ENCODE data around the gene ADGRB2.

ADGRB2 gene

DNA sequence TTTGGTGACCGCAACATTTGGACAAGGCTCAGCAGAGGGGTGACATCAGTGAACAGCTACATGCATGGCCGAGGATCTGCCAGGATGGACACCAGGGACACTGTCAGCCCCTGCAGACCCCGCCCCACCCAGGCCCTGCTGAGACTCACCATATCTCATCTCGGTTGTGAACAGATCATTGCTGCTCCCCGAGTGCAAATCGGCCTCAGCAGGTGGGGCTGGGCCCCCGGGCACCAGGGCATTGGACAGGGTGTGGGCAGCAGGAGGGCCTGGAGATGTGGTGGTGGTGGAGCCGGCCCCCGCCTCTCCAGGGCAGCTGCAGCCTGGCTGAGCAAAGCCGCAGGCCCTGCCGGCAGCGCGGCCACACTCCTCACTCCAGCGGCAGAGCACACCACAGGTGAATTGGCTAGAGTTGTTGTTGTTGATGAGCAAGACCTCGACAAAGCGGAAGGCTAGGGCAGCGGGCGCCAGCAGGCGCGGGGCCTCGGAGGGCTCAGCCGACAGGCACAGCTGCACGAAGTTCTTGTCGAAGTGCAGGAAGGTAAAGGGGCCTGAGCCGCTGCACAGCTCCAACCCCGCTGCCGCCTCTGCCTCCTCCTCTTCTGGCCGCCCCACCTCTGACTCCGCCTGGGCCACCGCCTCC is 8.2 kb downstream of the ADGRB2 start:
- ChIA-PET CTCF (interaction anchor here (0.9 kb wide), 1 partner anchor 11 kb away, joined by 3 read pairs; no protein-coding TSS in a partner anchor), POLR2A (no interaction called here)
- 97% methylated on average over 28 of the region's 30 CpGs for WGBS (ENCODE audit: insufficient coverage)
- no peak for DNase-seq
- Histone ChIP-seq H3K9me3 (ENCODE audit: control extremely low read depth in 1 of 5, control insufficient read depth in 4 of 5, insufficient read depth in 2 of 5, low read depth in 1 of 5, low read length in 4 of 5) (no peaks in the 10 kb centered on the region), H3K27me3 (replicated peaks in 2 of 5; ENCODE audit: control insufficient read depth in 4 of 5, insufficient read depth in 5 of 5, low read length in 4 of 5) (peaks cover 0 to 5% (median 0%) of the 10 kb centered on the region in 5 experiments), H3K36me3 (ENCODE audit: control insufficient read depth in 4 of 4, insufficient read depth in 4 of 4, low read length in 3 of 4) (no peaks in the 10 kb centered on the region), H3K4me1 (ENCODE audit: control extremely low read depth in 1 of 4, control insufficient read depth in 4 of 4, insufficient read depth in 4 of 4, low read length in 3 of 4) (peaks cover 0 to 38% (median 25%) of the 10 kb centered on the region in 4 experiments), H3K4me3 (ENCODE audit: control insufficient read depth in 1 of 7, extremely low read depth in 1 of 7, insufficient read depth in 4 of 7, low read depth in 2 of 7, low read length in 6 of 7) (no peak overlapping the region), H3K27ac (ENCODE audit: insufficient read depth in 1 of 2, low read depth in 1 of 2, low read length in 2 of 2, poor library complexity in 1 of 2, severe bottlenecking in 2 of 2) (no peak overlapping the region)

DNA sequence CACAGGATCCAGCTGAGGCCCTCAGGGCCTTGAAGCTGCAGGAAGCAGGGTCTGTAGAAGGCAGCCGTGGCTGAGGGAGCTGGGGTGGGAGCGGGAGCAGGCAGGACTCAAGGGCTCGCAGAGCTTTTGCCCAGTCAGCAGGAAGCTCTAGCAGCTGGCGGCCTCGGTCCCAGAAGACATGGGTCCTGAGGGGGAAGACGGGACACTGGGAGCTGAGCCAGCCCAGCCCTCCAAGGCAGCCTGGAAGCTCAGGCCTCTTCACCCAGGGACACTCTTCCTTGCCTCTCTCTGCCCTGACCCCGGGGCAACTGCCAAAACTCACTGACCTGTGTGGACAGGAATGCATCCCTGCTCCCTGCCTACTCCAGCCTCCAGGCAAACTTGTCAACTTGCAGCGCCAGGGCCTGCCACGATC is 8.9 kb downstream of the ADGRB2 start:
- ChIA-PET CTCF (interaction anchor here (1.0 kb wide), 1 partner anchor 10 kb away, joined by 4 read pairs; no protein-coding TSS in a partner anchor), POLR2A (no interaction called here)
- Histone ChIP-seq H3K27ac (ENCODE audit: insufficient read depth in 1 of 2, low read depth in 1 of 2, low read length in 2 of 2, poor library complexity in 1 of 2, severe bottlenecking in 2 of 2) (no peak overlapping the region), H3K36me3 (ENCODE audit: control insufficient read depth in 4 of 4, insufficient read depth in 4 of 4, low read length in 3 of 4) (no peaks in the 10 kb centered on the region), H3K4me1 (ENCODE audit: control extremely low read depth in 1 of 4, control insufficient read depth in 4 of 4, insufficient read depth in 4 of 4, low read length in 3 of 4) (peaks cover 0 to 41% (median 27%) of the 10 kb centered on the region in 4 experiments), H3K9me3 (ENCODE audit: control extremely low read depth in 1 of 5, control insufficient read depth in 4 of 5, insufficient read depth in 2 of 5, low read depth in 1 of 5, low read length in 4 of 5) (no peaks in the 10 kb centered on the region), H3K4me3 (ENCODE audit: control insufficient read depth in 1 of 7, extremely low read depth in 1 of 7, insufficient read depth in 4 of 7, low read depth in 2 of 7, low read length in 6 of 7) (no peak overlapping the region), H3K27me3 (replicated peaks in 2 of 5; ENCODE audit: control insufficient read depth in 4 of 5, insufficient read depth in 5 of 5, low read length in 4 of 5) (peaks cover 0 to 5% (median 0%) of the 10 kb centered on the region in 5 experiments)
- DNase-seq, result no peak
- 92% methylated on average over 9 of the region's 9 CpGs for WGBS (ENCODE audit: insufficient coverage)

DNA sequence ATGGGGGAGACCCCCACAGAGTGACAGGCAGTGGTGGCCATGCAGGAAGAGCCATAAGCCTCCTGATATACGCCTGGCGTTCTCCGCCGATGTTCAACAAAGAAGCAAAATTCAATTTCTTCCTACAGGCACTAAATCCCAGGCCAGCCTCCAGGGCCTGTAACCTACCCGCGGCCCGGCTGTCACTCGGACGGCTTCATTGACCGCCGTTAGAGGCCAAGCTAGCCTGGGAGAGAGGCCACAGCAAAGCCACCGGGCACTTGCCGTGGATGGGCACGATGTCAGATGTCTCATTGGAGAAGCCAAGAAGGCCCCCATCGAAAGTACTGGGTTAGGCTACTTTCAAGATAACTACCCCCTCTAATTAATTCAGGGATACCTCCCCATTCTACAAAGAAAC is 9.7 kb downstream of the ADGRB2 start:
- ChIA-PET POLR2A (no interaction called here), CTCF (interaction anchor here (1.0 to 1.4 kb wide), 2 partner anchors 9 kb away, joined by 4 to 5 read pairs; no protein-coding TSS in a partner anchor)
- no peak for DNase-seq
- Histone ChIP-seq H3K4me3 (ENCODE audit: control insufficient read depth in 1 of 7, extremely low read depth in 1 of 7, insufficient read depth in 4 of 7, low read depth in 2 of 7, low read length in 6 of 7) (no peak overlapping the region), H3K27me3 (replicated peaks in 2 of 5; ENCODE audit: control insufficient read depth in 4 of 5, insufficient read depth in 5 of 5, low read length in 4 of 5) (no peaks in the 10 kb centered on the region), H3K36me3 (ENCODE audit: control insufficient read depth in 4 of 4, insufficient read depth in 4 of 4, low read length in 3 of 4) (no peaks in the 10 kb centered on the region), H3K4me1 (ENCODE audit: control extremely low read depth in 1 of 4, control insufficient read depth in 4 of 4, insufficient read depth in 4 of 4, low read length in 3 of 4) (peaks cover 0 to 38% (median 29%) of the 10 kb centered on the region in 4 experiments), H3K27ac (ENCODE audit: insufficient read depth in 1 of 2, low read depth in 1 of 2, low read length in 2 of 2, poor library complexity in 1 of 2, severe bottlenecking in 2 of 2) (no peak overlapping the region), H3K9me3 (ENCODE audit: control extremely low read depth in 1 of 5, control insufficient read depth in 4 of 5, insufficient read depth in 2 of 5, low read depth in 1 of 5, low read length in 4 of 5) (no peaks in the 10 kb centered on the region)
- WGBS (ENCODE audit: insufficient coverage), result 98% methylated on average over 7 of the region's 15 CpGs

DNA sequence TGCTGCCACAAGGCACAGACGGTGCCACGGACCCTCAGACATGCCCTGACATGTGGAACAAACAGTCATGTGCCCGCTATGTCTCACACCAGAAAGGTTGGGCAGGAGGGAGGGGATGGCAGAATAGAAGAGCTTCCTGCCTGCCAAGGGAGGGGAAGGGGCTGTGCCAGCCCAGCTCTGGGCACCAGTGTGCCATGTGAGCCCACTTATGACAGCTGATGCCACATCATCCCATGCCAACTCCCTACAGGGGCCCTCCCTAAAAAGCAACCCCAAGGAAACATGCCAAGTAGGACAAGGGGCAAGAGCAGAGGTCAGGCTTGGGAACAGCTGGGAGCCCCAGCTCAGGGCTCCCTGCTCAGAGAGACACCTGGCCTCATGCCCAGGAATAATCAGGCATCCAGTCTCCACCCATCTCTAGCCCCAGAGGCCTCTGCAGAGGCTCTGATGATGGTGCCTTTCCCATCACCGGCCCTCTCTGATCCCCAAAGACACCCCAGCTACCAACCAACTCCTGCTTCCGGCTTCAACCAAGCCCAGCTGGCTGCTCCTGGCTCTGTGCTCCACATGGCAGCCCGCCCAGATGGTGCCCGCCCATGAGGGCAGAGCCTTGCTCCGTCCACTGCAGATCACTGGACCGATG is 10.3 kb downstream of the ADGRB2 start:
- peaks cover 0 to 38% (median 29%) of the 10 kb centered on the region in 4 experiments for H3K4me1 ChIP-seq (ENCODE audit: control extremely low read depth in 1 of 4, control insufficient read depth in 4 of 4, insufficient read depth in 4 of 4, low read length in 3 of 4)
- H3K27ac ChIP-seq (ENCODE audit: insufficient read depth in 1 of 2, low read depth in 1 of 2, low read length in 2 of 2, poor library complexity in 1 of 2, severe bottlenecking in 2 of 2), result no peak overlapping the region
- H3K4me3 ChIP-seq (ENCODE audit: control insufficient read depth in 1 of 7, extremely low read depth in 1 of 7, insufficient read depth in 4 of 7, low read depth in 2 of 7, low read length in 6 of 7), result no peak overlapping the region
- H3K36me3 ChIP-seq (ENCODE audit: control insufficient read depth in 4 of 4, insufficient read depth in 4 of 4, low read length in 3 of 4), result no peaks in the 10 kb centered on the region
- H3K27me3 ChIP-seq (replicated peaks in 2 of 5; ENCODE audit: control insufficient read depth in 4 of 5, insufficient read depth in 5 of 5, low read length in 4 of 5), result no peaks in the 10 kb centered on the region
- ChIA-PET POLR2A (no interaction called here), CTCF (interaction anchor here (1.1 to 1.5 kb wide), 3 partner anchors 9 to 39 kb away, joined by 3 to 5 read pairs (median 5); no protein-coding TSS in a partner anchor)
- no peaks in the 10 kb centered on the region for H3K9me3 ChIP-seq (ENCODE audit: control extremely low read depth in 1 of 5, control insufficient read depth in 4 of 5, insufficient read depth in 2 of 5, low read depth in 1 of 5, low read length in 4 of 5)
- 91% methylated on average over 9 of the region's 9 CpGs for WGBS (ENCODE audit: insufficient coverage)
- no peak for DNase-seq

DNA sequence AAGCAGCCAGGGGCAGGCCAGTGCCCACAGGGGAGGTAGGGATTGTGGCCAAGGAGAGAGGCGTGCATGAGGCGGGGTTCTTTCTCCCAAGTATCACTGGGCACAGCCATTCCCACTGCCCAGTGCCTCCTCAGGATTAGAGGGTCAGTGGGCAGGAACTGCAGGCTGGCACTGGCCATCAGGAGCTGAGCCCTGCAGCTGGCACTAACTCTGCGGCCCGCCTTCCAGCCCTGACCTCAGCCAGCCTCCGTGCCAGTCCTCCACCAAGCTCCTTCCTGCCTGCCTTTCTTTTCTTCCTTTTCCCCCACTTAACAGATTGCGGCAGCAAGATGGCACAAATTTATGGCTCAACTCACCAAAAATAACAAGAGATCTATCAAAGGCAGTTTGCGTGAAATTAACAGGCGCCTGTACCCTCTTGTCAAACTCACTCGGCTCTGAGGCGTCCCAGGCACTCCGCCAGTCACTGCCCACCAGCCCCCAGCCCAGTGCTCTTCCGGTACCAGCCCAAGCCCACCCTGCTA is 11.1 kb downstream of the ADGRB2 start:
- Histone ChIP-seq H3K36me3 (ENCODE audit: control insufficient read depth in 4 of 4, insufficient read depth in 4 of 4, low read length in 3 of 4) (no peaks in the 10 kb centered on the region), H3K9me3 (ENCODE audit: control extremely low read depth in 1 of 5, control insufficient read depth in 4 of 5, insufficient read depth in 2 of 5, low read depth in 1 of 5, low read length in 4 of 5) (no peaks in the 10 kb centered on the region), H3K27ac (ENCODE audit: insufficient read depth in 1 of 2, low read depth in 1 of 2, low read length in 2 of 2, poor library complexity in 1 of 2, severe bottlenecking in 2 of 2) (no peak overlapping the region), H3K27me3 (replicated peaks in 2 of 5; ENCODE audit: control insufficient read depth in 4 of 5, insufficient read depth in 5 of 5, low read length in 4 of 5) (no peaks in the 10 kb centered on the region), H3K4me3 (ENCODE audit: control insufficient read depth in 1 of 7, extremely low read depth in 1 of 7, insufficient read depth in 4 of 7, low read depth in 2 of 7, low read length in 6 of 7) (no peak overlapping the region), H3K4me1 (ENCODE audit: control extremely low read depth in 1 of 4, control insufficient read depth in 4 of 4, insufficient read depth in 4 of 4, low read length in 3 of 4) (peaks cover 0 to 38% (median 29%) of the 10 kb centered on the region in 4 experiments)
- WGBS (ENCODE audit: insufficient coverage), result 43% methylated on average over 12 of the region's 12 CpGs
- POLR2A ChIA-PET, result no interaction called here
- DNase-seq, result no peak
- CTCF ChIA-PET, result interaction anchor here (0.7 to 1.5 kb wide), 5 partner anchors 10 to 212 kb away, joined by 3 to 5 read pairs (median 3); no protein-coding TSS in a partner anchor

DNA sequence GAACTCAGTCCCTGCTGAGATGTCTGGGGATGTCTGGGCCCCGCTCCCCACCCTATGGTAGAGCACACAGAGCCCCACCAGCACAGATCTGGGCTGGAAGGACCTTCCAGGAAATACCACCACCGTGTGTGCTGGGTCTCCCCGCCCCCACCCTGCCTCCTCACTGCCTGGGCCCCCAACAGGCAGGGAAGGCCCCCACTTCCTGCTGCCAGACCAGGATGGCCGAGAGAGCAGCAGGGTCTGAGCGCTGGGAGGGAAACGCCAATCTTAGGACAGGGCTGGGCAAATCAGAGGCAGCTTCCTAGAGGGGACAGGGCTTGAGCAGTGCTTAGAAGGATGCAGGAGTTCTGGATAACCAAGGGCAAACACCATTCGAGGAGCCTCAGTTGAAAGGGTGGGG is 11.9 kb downstream of the ADGRB2 start:
- WGBS (ENCODE audit: insufficient coverage), result 13% methylated on average over 4 of the region's 7 CpGs
- H3K27ac ChIP-seq (ENCODE audit: insufficient read depth in 1 of 2, low read depth in 1 of 2, low read length in 2 of 2, poor library complexity in 1 of 2, severe bottlenecking in 2 of 2), result no peak overlapping the region
- DNase-seq, result no peak
- H3K36me3 ChIP-seq (ENCODE audit: control insufficient read depth in 4 of 4, insufficient read depth in 4 of 4, low read length in 3 of 4), result no peaks in the 10 kb centered on the region
- H3K27me3 ChIP-seq (replicated peaks in 2 of 5; ENCODE audit: control insufficient read depth in 4 of 5, insufficient read depth in 5 of 5, low read length in 4 of 5), result no peaks in the 10 kb centered on the region
- H3K4me1 ChIP-seq (ENCODE audit: control extremely low read depth in 1 of 4, control insufficient read depth in 4 of 4, insufficient read depth in 4 of 4, low read length in 3 of 4), result peaks cover 0 to 38% (median 29%) of the 10 kb centered on the region in 4 experiments
- ChIA-PET POLR2A (no interaction called here), CTCF (interaction anchor here (0.7 to 4.1 kb wide), 6 partner anchors 8 to 213 kb away, joined by 3 to 34 read pairs (median 3); partner anchors contain the start of gene COL16A1)
- H3K9me3 ChIP-seq (ENCODE audit: control extremely low read depth in 1 of 5, control insufficient read depth in 4 of 5, insufficient read depth in 2 of 5, low read depth in 1 of 5, low read length in 4 of 5), result no peaks in the 10 kb centered on the region
- H3K4me3 ChIP-seq (ENCODE audit: control insufficient read depth in 1 of 7, extremely low read depth in 1 of 7, insufficient read depth in 4 of 7, low read depth in 2 of 7, low read length in 6 of 7), result no peak overlapping the region

DNA sequence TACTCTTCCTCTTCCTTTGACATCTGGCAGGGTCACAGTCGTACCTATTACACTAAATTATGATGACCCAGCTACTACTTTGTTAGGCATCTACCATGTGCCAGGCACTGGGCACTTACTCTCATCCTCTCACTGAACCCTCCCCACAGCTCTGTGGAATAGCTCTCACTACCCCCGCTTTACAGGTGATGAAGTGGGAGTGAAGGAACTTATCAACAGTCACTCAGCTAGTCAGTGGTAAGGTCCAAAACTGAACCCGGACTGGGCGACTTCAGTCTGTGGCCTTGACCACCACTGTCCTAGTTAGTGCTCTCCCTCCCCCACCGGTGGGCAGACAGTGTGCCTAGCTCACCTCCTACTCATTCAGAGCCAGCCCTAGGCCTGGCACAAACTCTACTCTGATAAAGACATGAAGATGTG is 12.3 kb downstream of the ADGRB2 start:
- DNase-seq, result no peak
- Histone ChIP-seq H3K36me3 (ENCODE audit: control insufficient read depth in 4 of 4, insufficient read depth in 4 of 4, low read length in 3 of 4) (no peaks in the 10 kb centered on the region), H3K4me1 (ENCODE audit: control extremely low read depth in 1 of 4, control insufficient read depth in 4 of 4, insufficient read depth in 4 of 4, low read length in 3 of 4) (peaks cover 0 to 42% (median 29%) of the 10 kb centered on the region in 4 experiments), H3K27me3 (replicated peaks in 2 of 5; ENCODE audit: control insufficient read depth in 4 of 5, insufficient read depth in 5 of 5, low read length in 4 of 5) (no peaks in the 10 kb centered on the region), H3K4me3 (ENCODE audit: control insufficient read depth in 1 of 7, extremely low read depth in 1 of 7, insufficient read depth in 4 of 7, low read depth in 2 of 7, low read length in 6 of 7) (no peak overlapping the region), H3K9me3 (ENCODE audit: control extremely low read depth in 1 of 5, control insufficient read depth in 4 of 5, insufficient read depth in 2 of 5, low read depth in 1 of 5, low read length in 4 of 5) (no peaks in the 10 kb centered on the region), H3K27ac (ENCODE audit: insufficient read depth in 1 of 2, low read depth in 1 of 2, low read length in 2 of 2, poor library complexity in 1 of 2, severe bottlenecking in 2 of 2) (no peak overlapping the region)
- POLR2A ChIA-PET, result no interaction called here
- WGBS (ENCODE audit: insufficient coverage), result 0% methylated on average over 1 of the region's 5 CpGs
- CTCF ChIA-PET, result interaction anchor here (0.7 to 4.1 kb wide), 4 partner anchors 9 to 90 kb away, joined by 3 to 34 read pairs (median 4); partner anchors contain the start of gene COL16A1
